Erythroblast (primary cell): ENCODE data around the gene CYP4F3.
A peak's percentile ranks its signal among the peaks of the same experiment; 100 is the strongest.

Experiments used
- DNase-seq, 2 experiments: peaks; one replicate each; lab custom pipeline; 2025; lab: John Stamatoyannopoulos, UW
- GATA1 ChIP-seq: IDR thresholded peaks from 2 replicates; pipeline ENCODE4 v1.6.1; 2011; ENCODE audit warnings: low read depth, mild to moderate bottlenecking, control low read depth, low read length, moderate library complexity
- POLR2A ChIP-seq: IDR thresholded peaks from 2 replicates; pipeline ENCODE4 v1.6.1; 2011; ENCODE audit warnings: mild to moderate bottlenecking, low read length

The CYP4F3 gene

DNA sequence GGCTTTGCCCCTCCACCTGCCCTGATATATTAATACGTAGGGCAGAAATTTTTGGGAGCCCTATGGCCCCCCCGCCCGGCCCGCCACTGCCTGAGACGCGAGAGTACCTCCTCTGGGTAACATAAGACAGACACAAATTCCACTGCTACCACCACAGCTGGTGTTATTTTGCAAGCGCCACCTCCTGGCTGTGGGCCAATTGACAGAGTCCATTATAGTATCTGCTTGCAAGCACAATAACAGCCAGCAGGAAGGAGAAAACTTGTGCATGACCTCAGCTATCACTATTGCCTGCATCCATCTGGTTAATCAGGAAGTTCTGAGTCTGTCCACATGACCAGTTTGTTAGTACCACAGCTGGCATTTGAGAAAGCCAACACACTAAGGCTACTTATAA is 61.8 kb downstream of the CYP4F3 start:
- TF ChIP-seq GATA1 (no peak), POLR2A (no peak)
- peak; percentile 50 to 57 for DNase-seq
